Measurements from ENCODE around the gene GNPNAT1.

Gene GNPNAT1

DNA sequence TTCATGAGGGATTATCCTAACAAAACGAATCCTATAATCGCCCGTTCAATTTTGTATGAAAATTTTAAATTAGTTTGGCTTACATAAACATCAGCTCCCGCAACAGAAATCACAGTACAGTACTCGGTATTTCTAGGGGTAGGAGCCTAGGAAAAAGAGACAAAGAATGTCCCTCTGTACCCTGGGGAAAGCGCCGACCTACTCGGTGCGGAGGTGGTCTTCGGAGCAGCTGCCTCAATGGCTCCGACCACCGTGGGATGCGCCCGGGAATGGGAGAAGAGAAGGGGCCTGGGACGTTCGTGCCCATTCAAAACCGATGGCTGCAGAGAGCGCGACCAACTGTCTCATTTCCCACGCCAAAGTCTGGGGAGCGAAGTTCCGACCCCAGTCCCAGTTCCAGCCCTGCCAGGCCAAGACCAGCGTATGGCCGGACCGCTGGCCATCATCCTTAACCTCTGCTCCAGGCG, 618 bp downstream of the GNPNAT1 start:
- TF ChIP-seq, protein P1, sequence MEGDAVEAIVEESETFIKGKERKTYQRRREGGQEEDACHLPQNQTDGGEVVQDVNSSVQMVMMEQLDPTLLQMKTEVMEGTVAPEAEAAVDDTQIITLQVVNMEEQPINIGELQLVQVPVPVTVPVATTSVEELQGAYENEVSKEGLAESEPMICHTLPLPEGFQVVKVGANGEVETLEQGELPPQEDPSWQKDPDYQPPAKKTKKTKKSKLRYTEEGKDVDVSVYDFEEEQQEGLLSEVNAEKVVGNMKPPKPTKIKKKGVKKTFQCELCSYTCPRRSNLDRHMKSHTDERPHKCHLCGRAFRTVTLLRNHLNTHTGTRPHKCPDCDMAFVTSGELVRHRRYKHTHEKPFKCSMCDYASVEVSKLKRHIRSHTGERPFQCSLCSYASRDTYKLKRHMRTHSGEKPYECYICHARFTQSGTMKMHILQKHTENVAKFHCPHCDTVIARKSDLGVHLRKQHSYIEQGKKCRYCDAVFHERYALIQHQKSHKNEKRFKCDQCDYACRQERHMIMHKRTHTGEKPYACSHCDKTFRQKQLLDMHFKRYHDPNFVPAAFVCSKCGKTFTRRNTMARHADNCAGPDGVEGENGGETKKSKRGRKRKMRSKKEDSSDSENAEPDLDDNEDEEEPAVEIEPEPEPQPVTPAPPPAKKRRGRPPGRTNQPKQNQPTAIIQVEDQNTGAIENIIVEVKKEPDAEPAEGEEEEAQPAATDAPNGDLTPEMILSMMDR (IDR thresholded peaks at IDR 0.05; ENCODE audit: insufficient read depth, missing control alignments): no peak
- DNase-seq (ENCODE audit: insufficient read length, low spot score) (no peak), FAIRE-seq (no peak)

DNA sequence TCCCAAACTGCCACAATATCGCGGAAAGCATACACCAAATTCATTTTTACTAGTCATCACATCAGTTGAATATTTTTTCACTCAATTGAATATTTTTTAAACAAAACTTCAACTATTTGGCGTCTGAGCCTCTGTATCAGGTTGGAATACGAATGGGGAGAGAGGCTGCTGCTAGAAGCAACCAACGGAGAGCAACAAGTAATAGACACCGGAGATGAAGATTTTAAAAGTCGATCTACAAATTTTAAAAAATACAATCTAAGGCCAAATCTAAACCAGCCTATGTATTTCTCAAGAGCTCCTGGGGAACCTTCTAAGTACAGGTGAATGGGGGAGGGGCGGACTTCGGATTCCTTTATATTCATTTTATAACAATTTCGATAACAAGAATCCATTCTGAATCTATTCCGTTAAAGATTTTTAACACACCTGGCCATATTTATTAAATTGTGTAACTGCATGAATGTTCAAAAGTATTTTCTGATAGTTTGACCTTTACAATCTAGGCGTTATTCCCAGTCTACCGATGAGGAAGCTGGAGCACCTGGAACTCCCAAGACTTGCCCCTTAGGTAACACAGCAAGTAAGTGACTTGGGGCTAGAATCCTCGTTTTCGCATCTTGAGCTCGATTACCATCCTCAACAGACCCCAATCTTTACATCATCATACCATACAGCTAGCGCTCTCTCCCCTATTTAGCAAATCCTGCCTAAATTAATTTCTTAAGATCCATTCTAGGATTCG, 1.2 kb downstream of the GNPNAT1 start:
- FAIRE-seq: no peak
- no peak for DNase-seq (ENCODE audit: insufficient read length, low spot score)
- TF ChIP-seq, protein P1 (IDR thresholded peaks at IDR 0.05; ENCODE audit: insufficient read depth, missing control alignments): no peak

DNA sequence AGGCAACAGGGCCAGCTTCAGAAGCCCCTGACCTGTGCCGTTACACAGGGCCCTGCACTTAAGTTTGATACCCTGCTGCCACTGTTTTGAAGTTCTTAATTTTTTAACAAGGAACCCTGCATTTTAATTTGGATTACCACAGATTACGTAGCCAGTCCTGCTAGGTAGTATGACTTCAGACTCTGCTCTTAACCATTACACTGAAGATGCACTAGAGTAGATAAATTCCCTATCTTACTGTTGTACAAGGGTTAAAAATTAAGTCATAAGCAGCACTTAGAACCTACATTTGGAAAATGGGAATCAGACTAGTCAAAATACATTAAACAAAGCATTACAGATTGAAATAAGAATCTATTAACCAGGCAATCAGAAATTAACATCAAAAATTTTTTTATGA, 2.3 kb downstream of the GNPNAT1 start:
- no peak for FAIRE-seq
- TF ChIP-seq, protein P1 (IDR thresholded peaks at IDR 0.05; ENCODE audit: insufficient read depth, missing control alignments): no peak

DNA sequence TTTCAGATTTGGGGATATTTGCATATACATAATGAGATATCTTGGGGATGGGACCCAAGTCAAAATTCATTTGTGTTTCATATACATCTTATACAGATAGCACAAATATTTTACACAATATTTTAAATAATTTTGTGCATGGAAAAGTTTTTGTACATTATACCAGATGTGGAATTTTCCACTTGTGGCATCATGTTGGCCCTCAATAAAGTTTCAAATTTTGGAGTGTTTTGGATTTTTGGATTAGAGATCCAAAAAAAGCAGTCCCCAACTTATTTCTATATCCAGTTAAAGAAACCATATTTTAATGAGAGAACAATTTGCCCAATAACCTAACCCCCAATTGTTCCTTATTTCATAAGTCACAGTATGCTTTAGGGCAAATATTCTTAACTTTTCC, 4.5 kb downstream of the GNPNAT1 start:
- TF ChIP-seq, protein P1 (IDR thresholded peaks at IDR 0.05; ENCODE audit: insufficient read depth, missing control alignments): no peak
- DNase-seq (ENCODE audit: insufficient read length, low spot score) (no peak), FAIRE-seq (no peak)

More for the DNA sequence above, 2.3 kb downstream of the GNPNAT1 start:
- no peak for DNase-seq (ENCODE audit: insufficient read length, low spot score)

DNA sequence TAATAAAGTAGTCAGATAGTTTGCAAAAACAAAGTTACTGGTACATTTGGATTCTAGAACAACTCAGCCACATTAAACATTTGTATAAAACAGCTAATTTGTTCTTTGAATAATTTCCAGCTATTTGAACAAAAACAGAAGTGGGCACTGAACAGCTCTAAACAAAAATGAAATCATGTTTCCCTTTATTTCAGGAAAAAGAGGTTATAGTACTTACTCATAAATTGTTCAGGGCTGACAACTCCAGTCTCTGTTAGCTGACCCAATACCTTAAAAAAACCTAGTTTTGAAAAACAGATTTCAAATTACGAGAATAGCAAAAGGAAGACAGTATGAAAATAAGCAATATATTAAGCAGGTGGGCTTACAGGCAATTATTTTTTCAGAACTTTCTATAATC, 8.2 kb downstream of the GNPNAT1 start:
- FAIRE-seq (no peak), DNase-seq (ENCODE audit: insufficient read length, low spot score) (no peak)
- TF ChIP-seq, protein P1 (IDR thresholded peaks at IDR 0.05; ENCODE audit: insufficient read depth, missing control alignments): no peak

DNA sequence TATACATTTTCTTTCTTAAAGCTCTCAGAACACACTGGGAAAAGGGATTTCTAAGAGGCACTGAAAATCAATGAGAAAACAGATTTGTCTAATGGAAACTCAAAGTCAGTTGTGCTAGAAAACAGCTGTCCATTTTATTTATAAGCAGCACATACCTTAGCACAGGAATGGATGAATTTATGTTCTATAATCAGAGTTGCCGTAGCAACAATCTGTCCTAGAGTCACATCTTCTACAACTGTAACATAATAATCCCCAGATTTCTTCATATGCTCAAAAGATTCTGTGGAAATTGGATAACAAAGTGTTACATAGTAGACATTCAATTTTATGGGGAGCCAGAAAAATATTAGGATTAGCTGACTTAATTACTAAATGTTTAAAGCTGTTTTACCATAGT, 9.8 kb downstream of the GNPNAT1 start:
- FAIRE-seq (peak; percentile 73), DNase-seq (ENCODE audit: insufficient read length, low spot score) (no peak)
- TF ChIP-seq, protein P1 (IDR thresholded peaks at IDR 0.05; ENCODE audit: insufficient read depth, missing control alignments): no peak

DNA sequence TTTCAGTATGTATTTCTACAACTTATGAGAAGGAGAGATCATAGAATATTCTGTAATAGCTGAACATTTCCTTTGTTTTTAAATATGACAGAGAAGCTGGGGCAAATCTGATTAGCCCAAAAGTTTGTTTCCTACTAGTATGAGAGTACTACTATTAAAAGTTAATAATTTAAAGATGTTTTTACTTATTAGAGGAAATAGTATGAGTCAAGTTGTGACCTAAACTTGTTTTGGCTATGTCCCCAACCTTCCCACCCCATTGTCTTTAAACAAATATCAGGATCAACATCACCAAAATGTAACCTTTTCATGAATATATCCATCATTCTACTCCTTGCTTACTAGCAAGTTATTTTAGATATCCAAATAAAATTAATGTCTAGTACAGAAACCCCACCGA, 10.5 kb downstream of the GNPNAT1 start:
- TF ChIP-seq, protein P1 (IDR thresholded peaks at IDR 0.05; ENCODE audit: insufficient read depth, missing control alignments): no peak
- no peak for DNase-seq (ENCODE audit: insufficient read length, low spot score)
- FAIRE-seq: no peak
